Epithelial cell of esophagus (primary cell): Measurements from ENCODE around the gene MEF2A.

ENCODE experiments used
- DNase-seq: peaks from one replicate; pipeline ENCODE4 v3.0.0; 2010; ENCODE audit warnings: low read depth
- H3K4me3 ChIP-seq: 2 replicates; pipeline ENCODE4 v1.5.1; 2011; ENCODE audit warnings: mild to moderate bottlenecking, low read length, control low read depth
- CTCF ChIP-seq: IDR thresholded peaks from 2 replicates; pipeline ENCODE4 v1.5.1; 2011; ENCODE audit warnings: low read depth, mild to moderate bottlenecking, low read length, control low read depth, inconsistent platforms; ENCODE audit not compliant: insufficient read depth; ENCODE audit errors: missing control alignments

MEF2A gene

GRCh38 chr15:99716540-99717095 is 150.8 kb downstream of the MEF2A start:
- DNase-seq = no peak
- no peak overlapping the region for H3K4me3 ChIP-seq
- TF ChIP-seq CTCF = no peak

GRCh38 chr15:99717161-99718009 is 151.6 kb downstream of the MEF2A start:
- DNase-seq = no peak
- TF ChIP-seq CTCF = no peak
- no peak overlapping the region for H3K4me3 ChIP-seq

- no peak overlapping the region for H3K4me3 ChIP-seq
- DNase-seq = no peak
- TF ChIP-seq CTCF = no peak
Observed at GRCh38 chr15:99718421-99718820, 152.6 kb downstream of the MEF2A start.

- no peak for DNase-seq
Observed at GRCh38 chr15:99719096-99719541, 153.3 kb downstream of the MEF2A start.

GRCh38 chr15:99720533-99720932 is 154.7 kb downstream of the MEF2A start:
- no peak for DNase-seq
- no peak for TF ChIP-seq CTCF
- H3K4me3 ChIP-seq = no peak overlapping the region

More at GRCh38 chr15:99719096-99719541, 153.3 kb downstream of the MEF2A start:
- H3K4me3 ChIP-seq = no peak overlapping the region
- no peak for TF ChIP-seq CTCF

GRCh38 chr15:99721104-99721778 is 155.5 kb downstream of the MEF2A start:
- H3K4me3 ChIP-seq = no peak overlapping the region
- DNase-seq = no peak
- TF ChIP-seq CTCF = no peak

GRCh38 chr15:99721896-99722295 is 156.1 kb downstream of the MEF2A start:
- no peak for DNase-seq
- TF ChIP-seq CTCF = no peak
- no peak overlapping the region for H3K4me3 ChIP-seq
